Measurements from ENCODE around the gene DNAJA3.

DNA sequence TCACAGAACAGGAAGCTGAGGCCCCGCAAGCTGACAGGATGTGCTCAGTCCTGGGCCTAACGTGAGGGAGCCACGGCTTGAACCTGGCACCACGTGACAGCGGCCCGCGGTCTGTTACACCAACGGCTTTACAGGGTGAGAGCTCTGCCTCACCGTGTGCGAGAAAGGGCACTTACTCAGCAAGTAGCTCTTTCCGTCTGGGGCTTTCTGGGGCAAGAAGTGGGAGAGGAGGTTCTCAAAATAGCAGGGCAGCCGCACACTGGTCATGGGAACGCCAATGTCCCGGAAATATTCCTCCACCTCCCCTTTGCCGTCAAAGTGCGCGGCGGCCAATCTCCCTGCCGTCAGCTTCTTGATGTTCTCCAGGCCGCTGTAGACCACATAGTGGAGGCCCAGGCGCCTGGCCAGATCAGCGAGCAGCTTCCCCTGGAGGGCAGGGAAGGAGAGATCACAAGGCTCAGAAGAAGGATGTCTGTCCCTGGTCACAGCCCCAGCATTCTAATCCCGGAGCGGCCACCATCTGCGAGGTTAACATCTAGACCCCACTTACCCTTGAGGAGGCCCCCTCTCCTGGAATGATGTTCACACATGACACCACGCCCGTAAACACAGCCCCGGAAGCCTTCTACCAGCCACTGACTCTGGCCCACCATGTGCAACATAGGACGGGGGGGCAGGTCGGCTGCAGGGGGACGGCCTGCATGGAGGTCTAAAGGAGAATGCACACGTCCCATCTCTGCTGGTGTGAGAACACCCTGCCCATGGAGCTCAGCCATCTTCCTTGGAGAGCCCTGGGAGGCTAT, 40.5 kb downstream of the DNAJA3 start:
- TF ChIP-seq YY1 (IDR thresholded peaks at IDR 0.05; ENCODE audit: insufficient read depth, insufficient read length), result no peak
- no peak for TF ChIP-seq SUZ12 (IDR thresholded peaks at IDR 0.05; ENCODE audit: extremely low read depth, insufficient read depth, insufficient read length)

Measured in NT2/D1 (cell line).